B cell (primary cell): ENCODE measurements around the gene C6orf132. TPM values are rescaled to one million over a fixed set of nuclear protein-coding genes. Genes with fewer than 3 reads are reported as not detected.

Source experiments
- ATAC-seq: fragments of 200-7000 bp; cut with Tn5 transposase; one replicate; pipeline ENCODE4 v1.10.0; 2021; ENCODE audit warnings: low read depth, mild to moderate bottlenecking, moderate number of reproducible peaks, moderate library complexity
- CTCF ChIA-PET: fragments of 350-600 bp; sonication (Branson Sonifier 250); formaldehyde crosslinking; loops from one replicate; lab custom pipeline; 2021; ENCODE audit warnings: antibody characterized with exemption, inconsistent platforms; lab: Charles Lee
- POLR2A ChIA-PET: fragments of 350-600 bp; sonication (Branson Sonifier 250); formaldehyde crosslinking; loops from one replicate; lab custom pipeline; 2021; ENCODE audit warnings: antibody characterized with exemption; lab: Charles Lee
- DNase-seq: peaks from one replicate; pipeline ENCODE4 v3.0.0; 2013
- H2AFZ ChIP-seq: 2 replicates; pipeline ENCODE4 v1.6.1; 2012; ENCODE audit warnings: mild to moderate bottlenecking, low read depth, low read length; ENCODE audit not compliant: insufficient read depth, poor library complexity, severe bottlenecking
- H3K27ac ChIP-seq, 2 donors: 1 replicate in 1 of 2; 2 replicates in 1 of 2; pipeline ENCODE4 v1.5.1; 2012 to 2013; ENCODE audit warnings: low read length in 2 of 2, mild to moderate bottlenecking in 2 of 2, moderate library complexity in 1 of 2
- H3K27me3 ChIP-seq, 4 experiments: fragments of 200-600 bp in 1 of 4; sonication (generic) in 1 of 4; replicated peaks in 1 of 4; 1 replicate in 2 of 4; 2 replicates in 2 of 4; pipeline versions ENCODE4 v1.6.1 to v1.7.0; 2013 to 2016; ENCODE audit warnings: low read length in 3 of 4, mild to moderate bottlenecking in 2 of 4, mixed read lengths in 1 of 4, moderate library complexity in 1 of 4; ENCODE audit not compliant: insufficient read depth in 4 of 4, control insufficient read depth in 3 of 4; ENCODE audit errors: control extremely low read depth in 1 of 4
- H3K36me3 ChIP-seq, 2 experiments: replicated peaks in 1 of 2; 1 replicate in 1 of 2; 2 replicates in 1 of 2; pipeline versions ENCODE4 v1.6.1 to v1.7.1; 2013; ENCODE audit warnings: low read length in 1 of 2; ENCODE audit not compliant: insufficient read depth in 2 of 2, control insufficient read depth in 1 of 2; ENCODE audit errors: control extremely low read depth in 1 of 2, extremely low read depth in 1 of 2
- H3K4me1 ChIP-seq, 2 donors: fragments of 200-600 bp in 1 of 2; sonication (generic) in 1 of 2; 1 replicate in 1 of 2; 2 replicates in 1 of 2; pipeline versions ENCODE4 v1.5.1 to v1.6.1; 2013 to 2017; ENCODE audit warnings: low read length in 2 of 2; ENCODE audit not compliant: control insufficient read depth in 2 of 2, insufficient read depth in 2 of 2
- H3K4me2 ChIP-seq: replicated peaks from 2 replicates; pipeline ENCODE3; 2012; ENCODE audit warnings: mild to moderate bottlenecking, low read depth, low read length; ENCODE audit not compliant: poor library complexity, severe bottlenecking
- H3K4me3 ChIP-seq, 5 experiments: fragments of 200-600 bp in 1 of 5; sonication (generic) in 1 of 5; 1 replicate in 3 of 5; 2 replicates in 2 of 5; pipeline versions ENCODE4 v1.5.1 to v1.7.0; 2011 to 2016; ENCODE audit warnings: low read length in 4 of 5, mild to moderate bottlenecking in 4 of 5, low read depth in 2 of 5, control low read depth in 1 of 5, moderate library complexity in 1 of 5; ENCODE audit not compliant: insufficient read depth in 1 of 5; ENCODE audit errors: control extremely low read depth in 1 of 5, extremely low read depth in 1 of 5
- H3K79me2 ChIP-seq: fragments of 200-600 bp; sonication (generic); one replicate; pipeline ENCODE4 v1.6.0; 2016; ENCODE audit warnings: low read length; ENCODE audit not compliant: control insufficient read depth, insufficient read depth
- H3K9ac ChIP-seq: fragments of 200-600 bp; sonication (generic); 2 replicates; pipeline ENCODE4 v1.6.1; 2017; ENCODE audit warnings: mild to moderate bottlenecking, low read length, moderate library complexity
- H3K9me3 ChIP-seq, 3 donors: one replicate each; pipeline versions ENCODE4 v1.6.1 to v1.7.1; 2013; ENCODE audit warnings: low read length in 2 of 3; ENCODE audit not compliant: control insufficient read depth in 2 of 3, insufficient read depth in 1 of 3; ENCODE audit errors: control extremely low read depth in 1 of 3
- H4K20me1 ChIP-seq: 2 replicates; pipeline ENCODE4 v1.6.0; 2012; ENCODE audit warnings: mild to moderate bottlenecking, low read length; ENCODE audit not compliant: insufficient read depth, control insufficient read depth, poor library complexity, severe bottlenecking
- H3K27ac Mint-ChIP-seq: one replicate; pipeline ENCODE4 v1.8.0; 2021; ENCODE audit warnings: mixed read lengths
- H3K27me3 Mint-ChIP-seq: one replicate; pipeline ENCODE4 v1.8.0; 2021; ENCODE audit warnings: mixed read lengths
- H3K4me1 Mint-ChIP-seq: one replicate; pipeline ENCODE4 v1.8.0; 2021; ENCODE audit warnings: mixed read lengths
- H3K4me3 Mint-ChIP-seq: one replicate; pipeline ENCODE4 v1.8.0; 2021; ENCODE audit warnings: mixed read lengths
- H3K9me3 Mint-ChIP-seq: one replicate; pipeline ENCODE4 v1.8.0; 2022; ENCODE audit warnings: mixed read lengths; ENCODE audit not compliant: insufficient read depth
- CTCF ChIP-seq: fragments of 200-600 bp; IDR thresholded peaks from one replicate; pipeline ENCODE4 v1.8.0; 2022; ENCODE audit warnings: antibody characterized with exemption, mild to moderate bottlenecking
- EZH2 ChIP-seq: IDR thresholded peaks from 2 replicates; pipeline ENCODE4 v1.6.1; 2012; ENCODE audit warnings: borderline replicate concordance, low read depth, mild to moderate bottlenecking, moderate library complexity, low read length; ENCODE audit not compliant: insufficient read depth, poor library complexity, severe bottlenecking
- WGBS: methylation state at CpG from one replicate; pipeline ENCODE4 v1.1.5; 2013; ENCODE audit warnings: missing lambda C conversion rate; ENCODE audit not compliant: insufficient coverage; 5-methylcytosine and 5-hydroxymethylcytosine counted together
- intact Hi-C: fragments of 100-400 bp; cut with micrococcal nuclease; formaldehyde crosslinking; loops from one replicate; pipeline ENCODE4 v1.10.0; 2022
- polyA plus RNA-seq: library from polyadenylated mRNA; depleted of rRNA; stranded (reverse); fragments of >200 nt; gene quantifications from 2 replicates; pipeline ENCODE4 v1.2.3, GENCODE V29; 2012
- total RNA-seq, 2 donors: library from RNA; stranded (reverse); fragments of 120-200 nt in 1 of 2; gene quantifications; 1 replicate in 1 of 2; 2 replicates in 1 of 2; pipeline versions ENCODE4 v1.2.3 to v1.2.4, GENCODE V29; 2013 to 2022

Gene C6orf132
- total and polyA plus RNA-seq, 2 donors (not counting 1 experiment from before 2014, with no cell fraction given): 0.05 TPM; not detected in 1

GRCh38 chr6:42175860-42176259, 33.4 kb upstream of the C6orf132 start:
- TF ChIP-seq CTCF: no peak
- TF ChIP-seq EZH2: no peak
- CTCF ChIA-PET: no interaction called here

GRCh38 chr6:42173101-42173500, 30.7 kb upstream of the C6orf132 start, which contains the start of gene GUCA1A:
Gene GUCA1A (plus strand): TSS chr6:42173364. CDS start chr6:42173614, 250 bp downstream.
- H4K20me1 ChIP-seq: no peaks in the 10 kb centered on the region
- peaks cover 0 to 3% (median under 1%) of the 10 kb centered on the region in 4 experiments for H3K27me3 ChIP-seq
- no peaks in the 10 kb centered on the region for H3K9me3 ChIP-seq
- Mint-ChIP-seq H3K4me3 (no peak within 1 kb of the TSS), H3K9me3 (no peaks in the 10 kb centered on the region), H3K27me3 (peaks cover 9% of the 10 kb centered on the region), H3K4me1 (peaks cover 4% of the 10 kb centered on the region), H3K27ac (no peak within 1 kb of the TSS)
- no peak within 1 kb of the TSS for H3K4me2 ChIP-seq
- H3K36me3 ChIP-seq: no peaks in the 10 kb centered on the region
- ATAC-seq (no peak), DNase-seq (no peak)
- ChIA-PET CTCF (no interaction called here), POLR2A (no interaction called here)
- WGBS: no CpG with 5 or more reads among the region's 2 CpGs
- H3K9ac ChIP-seq: no peak within 1 kb of the TSS
- no peak within 1 kb of the TSS for H2AFZ ChIP-seq
- TF ChIP-seq CTCF (no peak), EZH2 (no peak)
- no peaks in the 10 kb centered on the region for H3K79me2 ChIP-seq
- no peak within 1 kb of the TSS for H3K27ac ChIP-seq
- intact Hi-C loops: no loop called here
- peaks cover 2 to 4% of the 10 kb centered on the region in 2 donors for H3K4me1 ChIP-seq
- H3K4me3 ChIP-seq: no peak within 1 kb of the TSS

More at GRCh38 chr6:42175860-42176259, 33.4 kb upstream of the C6orf132 start:
- no peak for ATAC-seq
- Histone ChIP-seq H4K20me1 (no peaks in the 10 kb centered on the region), H3K9ac (no peak overlapping the region), H3K79me2 (no peaks in the 10 kb centered on the region), H3K9me3 (no peaks in the 10 kb centered on the region), H3K4me3 (no peak overlapping the region), H3K4me1 (peaks cover 5 to 7% of the 10 kb centered on the region in 2 donors), H3K27ac (no peak overlapping the region), H3K36me3 (no peaks in the 10 kb centered on the region), H3K27me3 (peaks cover 0 to 16% (median 2%) of the 10 kb centered on the region in 4 experiments), H3K4me2 (no peak overlapping the region), H2AFZ (no peak overlapping the region)
- WGBS: 89% methylated on average over 1 of the region's 5 CpGs
- peaks cover 7% of the 10 kb centered on the region for H3K4me1 Mint-ChIP-seq
- POLR2A ChIA-PET: no interaction called here
- no peak overlapping the region for H3K4me3 Mint-ChIP-seq
- H3K9me3 Mint-ChIP-seq: no peaks in the 10 kb centered on the region
- intact Hi-C loops: no loop called here
- H3K27ac Mint-ChIP-seq: no peak overlapping the region
- peaks cover 20% of the 10 kb centered on the region for H3K27me3 Mint-ChIP-seq
- DNase-seq: no peak
